ENCODE results near the gene ANO1. TPM values are rescaled to one million over a fixed set of nuclear protein-coding genes. Genes with fewer than 3 reads are reported as not detected.

The ANO1 gene
- total and polyA plus RNA-seq, 2 of the 8 experiments (the other 6 are each of a cell fraction or from before 2014, with no cell fraction given), result 4.7 to 5.0 TPM

DNA sequence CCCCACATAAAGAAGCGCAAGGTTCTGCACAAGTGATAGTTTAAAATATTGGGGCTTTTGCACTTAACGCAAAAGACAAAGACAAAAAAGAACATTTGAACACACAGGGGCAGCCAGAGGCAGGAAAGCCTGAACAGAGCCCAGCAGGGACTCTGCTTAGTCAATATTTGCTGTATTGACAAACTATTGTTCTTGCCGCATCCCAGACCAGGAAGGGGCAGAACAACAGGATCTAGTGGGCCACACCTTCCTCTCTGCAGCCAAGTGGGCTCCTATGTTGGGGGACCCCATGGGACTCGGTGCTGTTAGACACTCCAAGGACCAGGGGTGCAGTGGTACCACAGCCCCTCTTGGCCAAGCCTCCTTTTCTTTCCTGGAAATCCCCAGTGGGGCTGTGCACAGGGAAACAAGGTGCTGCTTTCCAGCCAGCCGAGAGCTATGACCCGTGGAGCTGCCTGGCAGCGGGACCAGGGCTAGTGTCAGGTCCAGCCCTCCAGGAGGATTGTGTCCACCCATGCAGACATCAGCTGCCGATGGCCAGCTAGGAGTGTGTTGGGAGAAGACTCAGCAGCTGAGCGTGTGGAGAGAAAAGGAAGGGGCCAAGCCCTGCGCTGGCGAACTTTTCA is 43.3 kb upstream of the ANO1 start (continued):
- TF ChIP-seq GABPA (IDR thresholded peaks at IDR 0.05; ENCODE audit: borderline replicate concordance, insufficient read depth, low read length), result no peak
- TF ChIP-seq, protein P1, sequence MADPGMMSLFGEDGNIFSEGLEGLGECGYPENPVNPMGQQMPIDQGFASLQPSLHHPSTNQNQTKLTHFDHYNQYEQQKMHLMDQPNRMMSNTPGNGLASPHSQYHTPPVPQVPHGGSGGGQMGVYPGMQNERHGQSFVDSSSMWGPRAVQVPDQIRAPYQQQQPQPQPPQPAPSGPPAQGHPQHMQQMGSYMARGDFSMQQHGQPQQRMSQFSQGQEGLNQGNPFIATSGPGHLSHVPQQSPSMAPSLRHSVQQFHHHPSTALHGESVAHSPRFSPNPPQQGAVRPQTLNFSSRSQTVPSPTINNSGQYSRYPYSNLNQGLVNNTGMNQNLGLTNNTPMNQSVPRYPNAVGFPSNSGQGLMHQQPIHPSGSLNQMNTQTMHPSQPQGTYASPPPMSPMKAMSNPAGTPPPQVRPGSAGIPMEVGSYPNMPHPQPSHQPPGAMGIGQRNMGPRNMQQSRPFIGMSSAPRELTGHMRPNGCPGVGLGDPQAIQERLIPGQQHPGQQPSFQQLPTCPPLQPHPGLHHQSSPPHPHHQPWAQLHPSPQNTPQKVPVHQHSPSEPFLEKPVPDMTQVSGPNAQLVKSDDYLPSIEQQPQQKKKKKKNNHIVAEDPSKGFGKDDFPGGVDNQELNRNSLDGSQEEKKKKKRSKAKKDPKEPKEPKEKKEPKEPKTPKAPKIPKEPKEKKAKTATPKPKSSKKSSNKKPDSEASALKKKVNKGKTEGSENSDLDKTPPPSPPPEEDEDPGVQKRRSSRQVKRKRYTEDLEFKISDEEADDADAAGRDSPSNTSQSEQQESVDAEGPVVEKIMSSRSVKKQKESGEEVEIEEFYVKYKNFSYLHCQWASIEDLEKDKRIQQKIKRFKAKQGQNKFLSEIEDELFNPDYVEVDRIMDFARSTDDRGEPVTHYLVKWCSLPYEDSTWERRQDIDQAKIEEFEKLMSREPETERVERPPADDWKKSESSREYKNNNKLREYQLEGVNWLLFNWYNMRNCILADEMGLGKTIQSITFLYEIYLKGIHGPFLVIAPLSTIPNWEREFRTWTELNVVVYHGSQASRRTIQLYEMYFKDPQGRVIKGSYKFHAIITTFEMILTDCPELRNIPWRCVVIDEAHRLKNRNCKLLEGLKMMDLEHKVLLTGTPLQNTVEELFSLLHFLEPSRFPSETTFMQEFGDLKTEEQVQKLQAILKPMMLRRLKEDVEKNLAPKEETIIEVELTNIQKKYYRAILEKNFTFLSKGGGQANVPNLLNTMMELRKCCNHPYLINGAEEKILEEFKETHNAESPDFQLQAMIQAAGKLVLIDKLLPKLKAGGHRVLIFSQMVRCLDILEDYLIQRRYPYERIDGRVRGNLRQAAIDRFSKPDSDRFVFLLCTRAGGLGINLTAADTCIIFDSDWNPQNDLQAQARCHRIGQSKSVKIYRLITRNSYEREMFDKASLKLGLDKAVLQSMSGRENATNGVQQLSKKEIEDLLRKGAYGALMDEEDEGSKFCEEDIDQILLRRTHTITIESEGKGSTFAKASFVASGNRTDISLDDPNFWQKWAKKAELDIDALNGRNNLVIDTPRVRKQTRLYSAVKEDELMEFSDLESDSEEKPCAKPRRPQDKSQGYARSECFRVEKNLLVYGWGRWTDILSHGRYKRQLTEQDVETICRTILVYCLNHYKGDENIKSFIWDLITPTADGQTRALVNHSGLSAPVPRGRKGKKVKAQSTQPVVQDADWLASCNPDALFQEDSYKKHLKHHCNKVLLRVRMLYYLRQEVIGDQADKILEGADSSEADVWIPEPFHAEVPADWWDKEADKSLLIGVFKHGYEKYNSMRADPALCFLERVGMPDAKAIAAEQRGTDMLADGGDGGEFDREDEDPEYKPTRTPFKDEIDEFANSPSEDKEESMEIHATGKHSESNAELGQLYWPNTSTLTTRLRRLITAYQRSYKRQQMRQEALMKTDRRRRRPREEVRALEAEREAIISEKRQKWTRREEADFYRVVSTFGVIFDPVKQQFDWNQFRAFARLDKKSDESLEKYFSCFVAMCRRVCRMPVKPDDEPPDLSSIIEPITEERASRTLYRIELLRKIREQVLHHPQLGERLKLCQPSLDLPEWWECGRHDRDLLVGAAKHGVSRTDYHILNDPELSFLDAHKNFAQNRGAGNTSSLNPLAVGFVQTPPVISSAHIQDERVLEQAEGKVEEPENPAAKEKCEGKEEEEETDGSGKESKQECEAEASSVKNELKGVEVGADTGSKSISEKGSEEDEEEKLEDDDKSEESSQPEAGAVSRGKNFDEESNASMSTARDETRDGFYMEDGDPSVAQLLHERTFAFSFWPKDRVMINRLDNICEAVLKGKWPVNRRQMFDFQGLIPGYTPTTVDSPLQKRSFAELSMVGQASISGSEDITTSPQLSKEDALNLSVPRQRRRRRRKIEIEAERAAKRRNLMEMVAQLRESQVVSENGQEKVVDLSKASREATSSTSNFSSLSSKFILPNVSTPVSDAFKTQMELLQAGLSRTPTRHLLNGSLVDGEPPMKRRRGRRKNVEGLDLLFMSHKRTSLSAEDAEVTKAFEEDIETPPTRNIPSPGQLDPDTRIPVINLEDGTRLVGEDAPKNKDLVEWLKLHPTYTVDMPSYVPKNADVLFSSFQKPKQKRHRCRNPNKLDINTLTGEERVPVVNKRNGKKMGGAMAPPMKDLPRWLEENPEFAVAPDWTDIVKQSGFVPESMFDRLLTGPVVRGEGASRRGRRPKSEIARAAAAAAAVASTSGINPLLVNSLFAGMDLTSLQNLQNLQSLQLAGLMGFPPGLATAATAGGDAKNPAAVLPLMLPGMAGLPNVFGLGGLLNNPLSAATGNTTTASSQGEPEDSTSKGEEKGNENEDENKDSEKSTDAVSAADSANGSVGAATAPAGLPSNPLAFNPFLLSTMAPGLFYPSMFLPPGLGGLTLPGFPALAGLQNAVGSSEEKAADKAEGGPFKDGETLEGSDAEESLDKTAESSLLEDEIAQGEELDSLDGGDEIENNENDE (IDR thresholded peaks at IDR 0.05; ENCODE audit: insufficient replicate concordance, low read length), result no peak
- TF ChIP-seq CBX8 (IDR thresholded peaks at IDR 0.05; ENCODE audit: borderline replicate concordance, low read depth, low read length), result no peak
- no peak for TF ChIP-seq TEAD4 (IDR thresholded peaks at IDR 0.05; ENCODE audit: low read depth, low read length)
